HG03342 (cell line): Measurements from ENCODE around the gene PDE8A.

Source experiments
- ATAC-seq: cut with Tn5 transposase; IDR thresholded peaks from one replicate; pipeline ENCODE4 v1.9.1; 2021; ENCODE audit warnings: mild to moderate bottlenecking, moderate library complexity; ENCODE audit not compliant: unreplicated experiment

PDE8A gene

GRCh38 chr15:84981711-84982300, at the start of gene PDE8A:
Gene PDE8A (plus strand): TSS chr15:84981856. CDS start chr15:84982163, 307 bp downstream.
- ATAC-seq = peak; percentile 25

GRCh38 chr15:84934942-84935729, 46.5 kb upstream of the PDE8A start:
- no peak for ATAC-seq

- ATAC-seq = no peak
Measured at GRCh38 chr15:84937144-84937543, 44.5 kb upstream of the PDE8A start.

- ATAC-seq = no peak
Measured at GRCh38 chr15:84938726-84939125, 42.9 kb upstream of the PDE8A start.

GRCh38 chr15:84940399-84940798, 41.3 kb upstream of the PDE8A start:
- ATAC-seq = no peak

GRCh38 chr15:84942456-84942855, 39.2 kb upstream of the PDE8A start:
- ATAC-seq = no peak

GRCh38 chr15:84944311-84944710, 37.3 kb upstream of the PDE8A start:
- ATAC-seq = no peak

- ATAC-seq = no peak
Measured at GRCh38 chr15:84944861-84945260, 36.8 kb upstream of the PDE8A start.

- no peak for ATAC-seq
Measured at GRCh38 chr15:84946772-84947489, 34.7 kb upstream of the PDE8A start.

GRCh38 chr15:84947947-84948830, 33.5 kb upstream of the PDE8A start:
- no peak for ATAC-seq

- ATAC-seq = no peak
Measured at GRCh38 chr15:84949043-84949442, 32.6 kb upstream of the PDE8A start.

GRCh38 chr15:84949845-84950569, 31.6 kb upstream of the PDE8A start:
- no peak for ATAC-seq

- ATAC-seq = no peak
Measured at GRCh38 chr15:84950570-84951111, 31.0 kb upstream of the PDE8A start.

GRCh38 chr15:84951736-84952135, 29.9 kb upstream of the PDE8A start:
- no peak for ATAC-seq

- no peak for ATAC-seq
Measured at GRCh38 chr15:84953136-84953535, 28.5 kb upstream of the PDE8A start.

- no peak for ATAC-seq
Measured at GRCh38 chr15:84953726-84954125, 27.9 kb upstream of the PDE8A start.

- no peak for ATAC-seq
Measured at GRCh38 chr15:84955089-84955848, 26.4 kb upstream of the PDE8A start.

- ATAC-seq = no peak
Measured at GRCh38 chr15:84956199-84956598, 25.5 kb upstream of the PDE8A start.

GRCh38 chr15:84960391-84961113, 21.1 kb upstream of the PDE8A start:
- no peak for ATAC-seq
